SIG-M5 treated with dmso at 0.1 percent for 504 hours (cell line): ENCODE data around the gene CTDSPL.
A peak's percentile ranks its signal among the peaks of the same experiment; 100 is the strongest.

Experiments
- DNase-seq: peaks from one replicate; lab custom pipeline; 2025; ENCODE audit not compliant: unreplicated experiment; lab: John Stamatoyannopoulos, UW

Gene CTDSPL

DNA sequence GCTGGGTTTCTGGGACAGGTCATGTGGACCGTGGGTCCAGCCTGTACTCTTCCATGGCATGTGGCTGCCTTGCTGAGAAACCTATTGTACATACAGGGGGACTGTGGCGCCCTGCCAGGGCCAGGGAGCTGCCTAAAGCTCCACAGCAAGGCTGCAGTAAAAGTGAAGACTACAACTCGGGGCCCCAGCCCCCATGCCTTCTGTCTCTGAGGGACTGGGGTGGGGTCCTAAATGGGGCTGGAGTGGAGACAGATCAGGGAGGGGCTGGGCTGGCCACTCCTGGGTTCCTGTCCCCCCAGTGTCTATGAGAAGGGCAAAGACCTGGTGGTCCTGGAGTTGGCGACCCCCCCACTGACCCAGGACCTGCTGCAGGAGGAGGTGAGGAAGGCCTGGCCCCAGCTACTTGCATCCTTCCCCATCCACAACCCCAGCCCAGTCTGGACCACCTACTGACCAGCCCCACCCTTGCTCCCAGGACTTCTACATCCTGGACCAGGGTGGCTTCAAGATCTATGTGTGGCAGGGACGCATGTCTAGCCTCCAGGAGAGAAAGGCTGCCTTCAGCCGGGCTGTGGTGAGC lies 136.2 kb downstream of the CTDSPL start:
- DNase-seq = no peak

GRCh38 chr3:37999836-38000235 lies 138.2 kb downstream of the CTDSPL start:
- DNase-seq = no peak

- DNase-seq = no peak
Observed at GRCh38 chr3:38000242-38000916, 138.7 kb downstream of the CTDSPL start.

GRCh38 chr3:38000965-38001455 lies 139.3 kb downstream of the CTDSPL start:
- DNase-seq = no peak

DNA sequence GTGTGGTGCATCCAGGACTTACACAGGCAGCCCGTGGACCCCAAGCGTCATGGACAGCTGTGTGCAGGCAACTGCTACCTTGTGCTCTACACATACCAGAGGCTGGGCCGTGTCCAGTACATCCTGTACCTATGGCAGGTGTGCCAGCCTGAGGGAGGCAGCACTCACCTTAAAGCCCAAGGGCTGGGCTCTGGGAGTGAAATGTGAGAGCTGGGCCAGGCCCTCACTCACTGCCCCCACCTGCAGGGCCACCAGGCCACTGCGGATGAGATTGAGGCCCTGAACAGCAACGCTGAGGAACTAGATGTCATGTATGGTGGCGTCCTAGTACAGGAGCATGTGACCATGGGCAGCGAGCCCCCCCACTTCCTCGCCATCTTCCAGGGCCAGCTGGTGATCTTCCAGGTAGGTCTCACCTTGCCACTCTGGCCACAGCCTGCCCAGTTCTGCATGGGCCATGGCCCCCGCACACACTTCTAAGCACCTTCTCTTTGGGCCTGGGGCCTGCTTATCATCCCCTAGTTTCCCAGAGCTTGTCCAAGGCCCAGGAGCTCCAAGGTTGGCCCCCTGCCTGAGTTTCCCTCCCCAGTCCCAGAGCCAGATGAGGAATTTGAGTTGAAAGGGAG lies 139.9 kb downstream of the CTDSPL start:
- DNase-seq = no peak

- DNase-seq = no peak
Observed at GRCh38 chr3:38002291-38002876, 140.7 kb downstream of the CTDSPL start.

DNA sequence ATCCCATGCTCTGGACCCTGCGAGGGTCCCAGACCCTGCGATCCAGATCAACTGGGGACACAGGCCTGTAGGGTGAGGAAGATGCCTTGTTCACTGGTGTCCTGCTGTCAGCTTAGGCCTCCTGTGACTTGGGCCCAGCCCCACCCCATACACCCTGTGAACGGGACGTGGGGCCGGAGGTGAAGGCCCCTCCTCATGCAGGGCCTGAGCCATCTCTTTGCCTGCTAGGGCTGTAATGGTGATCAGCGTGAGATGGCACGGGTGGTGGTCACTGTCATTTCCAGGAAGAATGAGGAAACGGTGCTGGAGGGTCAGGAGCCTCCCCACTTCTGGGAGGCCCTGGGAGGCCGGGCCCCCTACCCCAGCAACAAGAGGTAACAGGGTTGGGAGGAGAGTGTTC lies 141.3 kb downstream of the CTDSPL start:
- no peak for DNase-seq

- DNase-seq = peak; percentile 16
Observed at GRCh38 chr3:38003371-38003816, 141.7 kb downstream of the CTDSPL start.

DNA sequence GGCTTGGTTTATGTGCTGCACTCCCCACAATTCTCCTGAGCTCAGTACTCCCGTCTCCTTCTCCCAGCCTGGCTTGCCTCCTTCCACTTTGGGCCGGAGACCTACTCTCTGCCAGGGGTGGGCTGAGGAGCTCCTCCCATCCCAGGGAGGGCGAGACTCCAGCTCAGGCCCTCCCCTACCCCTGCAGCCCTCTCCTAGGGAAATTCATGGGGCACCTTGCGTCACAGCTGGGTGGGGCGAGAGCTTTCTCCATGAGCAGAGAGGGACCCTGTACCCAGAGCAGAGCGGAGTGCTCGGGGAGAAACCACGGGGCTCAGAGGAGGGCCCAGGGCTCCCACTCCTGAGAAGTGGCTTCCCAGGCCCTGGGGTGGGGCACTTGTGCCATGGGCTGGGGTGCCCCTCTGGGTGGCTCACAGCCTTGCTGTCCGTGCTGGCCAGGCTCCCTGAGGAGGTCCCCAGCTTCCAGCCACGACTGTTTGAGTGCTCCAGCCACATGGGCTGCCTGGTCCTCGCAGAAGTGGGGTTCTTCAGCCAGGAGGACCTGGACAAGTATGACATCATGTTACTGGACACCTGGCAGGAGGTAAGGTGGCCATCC lies 142.2 kb downstream of the CTDSPL start:
- no peak for DNase-seq

DNA sequence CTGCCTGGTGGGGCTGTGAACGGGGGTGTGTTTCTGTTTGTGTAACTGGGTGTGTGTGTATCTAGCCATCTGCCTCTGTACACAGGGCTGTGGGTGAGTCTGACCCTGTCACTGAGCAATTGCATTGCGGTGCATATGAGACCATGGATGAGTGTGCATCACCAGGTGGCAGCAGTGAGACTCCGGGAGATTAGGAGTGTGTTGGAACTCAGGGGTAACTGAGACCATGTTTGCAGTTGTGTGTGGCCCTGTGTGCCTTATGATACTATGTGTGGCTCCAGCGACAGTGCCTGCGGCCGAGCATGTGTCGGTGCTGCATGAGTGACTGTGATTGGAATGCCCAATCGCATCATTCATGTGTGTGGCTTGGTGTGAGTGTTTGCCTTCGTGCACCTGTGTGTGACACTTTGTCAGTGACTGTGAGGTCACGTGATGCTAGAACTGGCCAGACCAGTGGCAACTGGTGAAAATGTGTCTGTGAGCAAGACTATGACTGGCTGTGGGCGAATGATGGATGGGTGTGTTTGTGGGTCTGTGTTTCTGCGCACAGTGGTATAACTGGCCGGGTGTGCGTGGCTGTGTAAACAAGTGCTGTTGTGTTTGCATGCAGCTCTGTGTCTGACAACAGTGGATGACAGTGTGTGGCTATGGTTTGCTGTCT lies 142.9 kb downstream of the CTDSPL start:
- DNase-seq = peak; percentile 66

DNA sequence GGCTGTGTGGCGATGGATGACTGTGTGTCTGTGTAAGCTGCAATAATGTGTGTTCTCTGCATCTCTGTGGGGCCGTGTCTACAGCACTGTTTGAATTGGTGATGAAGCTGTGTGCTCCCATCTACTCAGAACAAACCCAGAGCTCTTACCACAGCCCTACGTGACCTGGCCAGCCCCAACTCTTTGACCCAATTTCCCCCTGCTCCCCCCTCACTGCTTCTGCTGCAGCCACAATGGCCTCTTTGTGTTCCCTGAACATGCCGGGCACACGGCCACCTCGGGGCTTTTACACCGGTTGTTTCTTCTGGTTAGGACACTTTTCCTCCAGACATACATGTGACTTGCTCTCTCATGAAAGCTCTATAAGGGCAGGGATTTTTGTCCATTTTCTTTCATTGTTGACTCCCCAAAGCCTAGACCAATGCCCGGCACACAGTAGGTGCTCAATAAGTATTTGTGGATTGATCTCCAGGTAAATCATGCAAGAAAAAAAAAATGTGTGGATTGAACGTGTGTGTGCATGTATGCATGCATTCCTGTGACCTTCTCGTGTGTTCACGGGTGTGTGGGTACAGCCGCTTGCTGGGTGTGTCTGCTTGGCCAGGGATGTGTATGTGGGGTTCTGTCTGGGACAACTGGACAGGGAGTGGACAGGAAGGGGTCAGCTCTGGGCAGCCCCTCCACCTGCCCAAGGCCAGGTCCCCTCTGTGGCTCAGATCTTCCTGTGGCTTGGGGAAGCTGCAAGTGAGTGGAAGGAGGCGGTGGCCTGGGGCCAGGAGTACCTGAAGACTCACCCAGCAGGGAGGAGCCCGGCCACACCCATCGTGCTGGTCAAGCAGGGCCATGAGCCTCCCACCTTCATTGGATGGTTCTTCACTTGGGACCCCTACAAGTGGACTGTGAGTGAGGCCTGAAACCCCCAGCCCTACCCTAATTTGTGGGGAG lies 143.7 kb downstream of the CTDSPL start:
- DNase-seq = no peak

DNA sequence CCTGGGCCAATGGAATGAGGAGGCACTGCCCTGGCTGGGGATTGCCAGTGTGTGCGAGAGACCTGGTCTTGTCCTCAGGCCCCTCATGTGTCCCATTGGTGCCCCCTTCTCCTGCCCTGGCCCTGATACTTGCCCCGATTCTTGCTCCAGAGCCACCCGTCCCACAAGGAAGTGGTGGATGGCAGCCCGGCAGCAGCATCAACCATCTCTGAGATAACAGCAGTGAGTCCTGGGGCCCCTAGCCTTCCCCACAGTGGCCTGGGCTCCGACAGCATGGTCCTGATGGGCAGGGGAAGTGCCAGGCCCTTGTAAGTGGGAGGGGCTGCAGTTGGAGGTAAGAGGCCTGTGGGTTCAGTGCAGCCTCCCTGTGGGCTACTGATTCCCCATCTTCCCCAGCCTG lies 144.4 kb downstream of the CTDSPL start:
- no peak for DNase-seq

DNA sequence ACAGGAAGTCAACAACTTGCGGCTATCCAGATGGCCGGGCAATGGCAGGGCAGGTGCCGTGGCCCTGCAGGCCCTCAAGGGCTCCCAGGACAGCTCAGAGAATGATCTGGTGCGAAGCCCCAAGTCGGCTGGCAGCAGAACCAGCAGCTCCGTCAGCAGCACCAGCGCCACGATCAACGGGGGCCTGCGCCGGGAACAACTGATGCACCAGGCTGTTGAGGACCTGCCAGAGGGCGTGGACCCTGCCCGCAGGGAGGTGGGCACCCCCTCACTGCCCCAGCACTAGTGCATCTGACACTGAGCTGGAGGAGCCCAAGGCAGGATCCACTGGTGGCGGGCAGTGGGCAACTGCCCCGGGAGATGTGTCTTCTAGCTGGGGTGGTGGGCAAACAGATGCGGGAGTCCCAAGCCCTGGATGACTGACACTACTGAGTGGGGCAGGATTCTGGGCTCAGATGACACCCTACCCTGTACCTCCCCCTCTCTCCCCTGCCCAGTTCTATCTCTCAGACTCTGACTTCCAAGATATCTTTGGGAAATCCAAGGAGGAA lies 144.8 kb downstream of the CTDSPL start:
- DNase-seq = no peak

- no peak for DNase-seq
Observed at GRCh38 chr3:38007754-38008090, 146.0 kb downstream of the CTDSPL start.

DNA sequence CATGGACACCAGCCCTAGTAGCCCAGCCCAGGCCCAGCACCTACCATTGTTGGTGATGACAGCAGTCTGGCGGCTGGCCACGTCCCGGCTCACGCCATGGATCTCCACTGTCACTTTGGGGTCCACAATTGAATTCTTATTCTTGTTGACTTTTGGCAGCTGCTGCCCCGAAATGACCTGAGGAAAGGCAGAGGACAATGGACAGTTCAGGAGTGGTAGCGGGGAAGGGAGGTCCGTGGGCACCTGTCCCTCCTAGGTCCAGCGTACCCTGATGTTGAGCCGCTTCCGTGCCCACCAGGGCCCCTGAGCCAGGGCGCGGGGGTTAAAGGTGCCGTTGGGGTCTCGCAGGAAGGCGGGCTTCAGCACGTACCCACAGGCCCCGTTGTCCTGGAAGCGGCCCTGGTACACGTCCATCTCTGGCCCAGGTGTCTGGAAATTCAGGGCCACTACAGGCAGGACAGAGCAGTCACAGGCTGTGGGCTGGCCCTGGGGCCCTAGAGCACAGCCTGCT lies 146.6 kb downstream of the CTDSPL start:
- DNase-seq = no peak

DNA sequence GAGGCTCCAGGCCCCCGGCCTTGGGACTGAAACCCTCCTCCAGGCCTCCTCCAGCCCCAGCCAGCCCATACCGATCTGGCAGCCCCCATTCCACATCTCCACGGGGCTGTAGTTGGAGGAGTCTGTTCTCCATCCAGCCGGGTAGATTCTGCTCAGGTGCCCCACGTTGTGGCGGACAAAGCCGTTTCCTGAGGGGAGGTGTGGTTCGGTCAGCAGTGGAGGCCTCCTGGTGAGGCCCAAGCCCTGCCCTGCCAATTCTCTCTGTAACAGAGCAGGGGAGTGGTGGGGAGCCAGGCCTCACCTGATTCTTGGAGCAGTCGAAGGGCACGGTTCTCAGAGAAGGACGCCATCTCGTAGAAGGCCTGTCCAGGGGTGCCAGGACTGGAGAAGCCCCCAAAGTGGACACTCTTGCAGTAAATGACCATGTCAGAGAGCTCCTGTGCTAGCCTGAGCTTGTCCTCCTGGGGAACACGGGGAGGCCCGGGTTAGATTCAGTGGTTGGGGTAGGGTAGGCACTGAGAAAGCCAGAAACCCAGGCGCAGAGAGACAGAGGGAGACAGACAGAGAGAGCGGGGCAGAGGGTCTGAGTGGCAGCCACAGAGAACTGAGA lies 147.4 kb downstream of the CTDSPL start:
- no peak for DNase-seq

DNA sequence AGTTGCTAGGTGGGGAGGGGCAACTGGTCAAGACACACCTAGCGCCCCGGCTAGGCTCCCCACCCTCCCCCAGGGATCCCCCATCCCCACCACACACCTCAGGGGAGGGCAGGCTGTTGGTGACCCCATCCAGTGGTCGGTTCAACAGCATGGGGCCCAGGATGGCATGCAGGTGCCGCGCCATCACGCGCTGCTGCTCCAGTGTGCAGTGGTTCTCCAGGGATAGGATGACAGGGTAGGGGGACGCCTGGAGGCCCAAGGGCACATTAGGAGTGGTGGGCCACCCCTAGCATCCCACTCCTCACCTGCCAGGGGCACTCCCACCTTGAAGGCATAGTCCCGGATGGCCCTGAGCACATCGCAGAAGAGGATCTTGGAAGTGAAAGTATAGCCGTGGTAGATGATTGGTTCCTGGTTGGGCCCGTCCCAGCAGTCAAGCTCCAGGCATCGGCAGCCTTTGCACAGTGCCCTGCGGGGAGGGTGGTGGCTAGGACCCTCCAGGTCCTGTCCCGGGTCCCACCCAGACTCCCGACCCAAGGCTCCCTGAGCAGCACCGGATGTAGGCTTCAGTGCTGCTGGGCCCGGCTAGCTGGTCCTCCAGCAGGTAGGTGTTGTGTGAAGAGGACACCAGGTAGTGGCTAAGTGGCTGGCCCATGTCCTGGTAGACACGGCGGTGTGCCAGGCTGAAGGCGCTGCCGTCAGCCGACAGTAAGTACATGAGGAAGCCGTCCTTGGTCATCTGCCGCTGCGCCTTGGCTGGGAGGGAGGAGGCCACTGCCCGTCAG lies 148.3 kb downstream of the CTDSPL start:
- DNase-seq = no peak

DNA sequence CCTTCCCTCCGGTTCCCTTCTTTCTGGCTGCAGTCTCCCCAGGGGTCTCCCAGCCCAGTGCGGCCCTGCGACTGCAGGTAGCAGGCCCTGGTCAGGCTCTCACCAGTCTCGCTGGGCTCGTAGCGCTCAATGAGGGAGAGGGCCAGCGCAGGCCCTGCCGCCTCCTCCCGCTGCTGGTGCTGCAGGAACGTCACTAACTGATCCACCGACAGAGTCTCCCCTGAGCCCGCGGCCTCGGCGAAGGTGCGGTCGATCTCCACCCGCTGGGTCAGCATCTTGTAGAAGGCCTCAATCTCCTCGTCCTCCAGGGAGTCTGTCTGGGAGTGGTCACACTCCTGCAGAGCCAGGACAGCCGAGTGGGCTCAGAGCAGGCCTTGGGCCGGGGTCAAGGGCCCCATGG lies 149.4 kb downstream of the CTDSPL start:
- DNase-seq = no peak
